ENCODE data around the gene RPS19. TPM values are rescaled to one million over a fixed set of nuclear protein-coding genes. Genes with fewer than 3 reads are reported as not detected.

Gene RPS19
- polyA plus RNA-seq, 6 donors from 2014 or later: 4,276 to 8,441 (median 6,198) TPM

GRCh38 chr19:41919948-41920712, 60.1 kb downstream of the RPS19 start:
- ATAC-seq (ENCODE audit: low read depth in 2 of 2) (no peak), DNase-seq (no peak)
- Mint-ChIP-seq H3K4me3 (no peak overlapping the region), H3K27me3 (peaks cover 11 to 28% (median 20%) of the 10 kb centered on the region in 3 donors), H3K9me3 (no peaks in the 10 kb centered on the region), H3K36me3 (peaks cover 0 to 8% of the 10 kb centered on the region in 2 donors), H3K4me1 (peaks cover 22 to 24% (median 24%) of the 10 kb centered on the region in 3 donors), H3K27ac (no peak overlapping the region)

- Mint-ChIP-seq H3K36me3 (peaks cover 0 to 8% of the 10 kb centered on the region in 2 donors), H3K4me3 (peak overlapping the region in 7 of 8 donors; percentile 40 to 89 (median 72)), H3K4me1 (peaks cover 22 to 24% (median 24%) of the 10 kb centered on the region in 3 donors), H3K27me3 (peaks cover 11 to 28% (median 20%) of the 10 kb centered on the region in 3 donors), H3K9me3 (no peaks in the 10 kb centered on the region), H3K27ac (peak overlapping the region in 4 of 6 donors; percentile 38 to 90 (median 60))
- ATAC-seq (ENCODE audit: low read depth in 2 of 2): peak; percentile 51 to 57
- no peak for DNase-seq
Observed at GRCh38 chr19:41920882-41921576, 61.0 kb downstream of the RPS19 start.

GRCh38 chr19:41921577-41922576, 61.8 kb downstream of the RPS19 start:
- no peak for DNase-seq
- peaks cover 0 to 8% of the 10 kb centered on the region in 2 donors for H3K36me3 Mint-ChIP-seq
- peak overlapping the region; percentile 64 to 94 (median 78) for H3K27ac Mint-ChIP-seq
- no peaks in the 10 kb centered on the region for H3K9me3 Mint-ChIP-seq
- peak overlapping the region; percentile 44 to 89 (median 68) for H3K4me3 Mint-ChIP-seq
- ATAC-seq (ENCODE audit: low read depth in 2 of 2): peak; percentile 48 to 49
- peaks cover 11 to 28% (median 20%) of the 10 kb centered on the region in 3 donors for H3K27me3 Mint-ChIP-seq
- H3K4me1 Mint-ChIP-seq: peaks cover 22 to 24% (median 24%) of the 10 kb centered on the region in 3 donors

Other genes with a start within 250 kb of the RPS19 start
- under 1 TPM in 1 of 6 donors, not detected in 5; 0.44 TPM for gene CEACAM4, start 233.2 kb upstream of the RPS19 start, polyA plus RNA-seq (ENCODE audit: low read depth in 6 of 6)
- not detected for gene CEACAM7, start 172.0 kb upstream of the RPS19 start, polyA plus RNA-seq (ENCODE audit: low read depth in 6 of 6)
- gene CEACAM5, start 151.6 kb upstream of the RPS19 start, polyA plus RNA-seq (ENCODE audit: low read depth in 6 of 6): not detected
- not detected for gene CEACAM6, start 104.7 kb upstream of the RPS19 start, polyA plus RNA-seq (ENCODE audit: low read depth in 6 of 6)
- not detected for gene CEACAM3, start 63.7 kb upstream of the RPS19 start, polyA plus RNA-seq (ENCODE audit: low read depth in 6 of 6)
- gene LYPD4, start 15.6 kb upstream of the RPS19 start, polyA plus RNA-seq (ENCODE audit: low read depth in 6 of 6): not detected
- gene DMRTC2, start 15.2 kb upstream of the RPS19 start, polyA plus RNA-seq (ENCODE audit: low read depth in 6 of 6): not detected
- 1,000 to 10,000 TPM; 3,426 to 4,601 (median 4,008) TPM for gene CD79A, start 17.0 kb downstream of the RPS19 start, polyA plus RNA-seq (ENCODE audit: low read depth in 6 of 6)
- 100 to 1,000 TPM; 110 to 220 (median 122) TPM for gene ARHGEF1, start 22.9 kb downstream of the RPS19 start, polyA plus RNA-seq (ENCODE audit: low read depth in 6 of 6)
- not detected for gene ERFL, start 68.2 kb downstream of the RPS19 start, polyA plus RNA-seq (ENCODE audit: low read depth in 6 of 6)
- 100 to 1,000 TPM; 218 to 268 (median 245) TPM for gene RABAC1, start 99.1 kb downstream of the RPS19 start, polyA plus RNA-seq (ENCODE audit: low read depth in 6 of 6)
- 1 to 10 TPM in 1 of 6 donors, under 1 TPM in 4, not detected in 1; 0.29 to 1.1 (median 0.45) TPM for gene ATP1A3, start 134.0 kb downstream of the RPS19 start, polyA plus RNA-seq (ENCODE audit: low read depth in 6 of 6)
- gene GRIK5, start 210.0 kb downstream of the RPS19 start, polyA plus RNA-seq (ENCODE audit: low read depth in 6 of 6): not detected
- 10 to 100 TPM in 5 of 6 donors, 1 to 10 TPM in 1; 6.0 to 27.0 (median 12.2) TPM for gene ZNF574, start 215.9 kb downstream of the RPS19 start, polyA plus RNA-seq (ENCODE audit: low read depth in 6 of 6)

Data from naive B cell (primary cell).